Measurements from ENCODE around the gene NOTCH2.

Gene NOTCH2

GRCh38 chr1:119929643-119930315, 139.7 kb downstream of the NOTCH2 start:
- no peaks in the 10 kb centered on the region for H3K27me3 ChIP-seq (ENCODE audit: control insufficient read depth in 1 of 2, insufficient read depth in 2 of 2, low read length in 2 of 2)
- H3K27ac ChIP-seq (ENCODE audit: low read depth, low read length): no peak overlapping the region
- no peaks in the 10 kb centered on the region for H3K4me1 ChIP-seq (ENCODE audit: insufficient read depth, low read length)
- H3K4me3 ChIP-seq (ENCODE audit: low read depth in 1 of 2, low read length in 2 of 2): no peak overlapping the region
- peaks cover 64% of the 10 kb centered on the region for H3K36me3 ChIP-seq (ENCODE audit: insufficient read depth, low read length)
- no peak overlapping the region for H3K9ac ChIP-seq (ENCODE audit: low read length)
- H3K9me3 ChIP-seq (ENCODE audit: low read length): no peaks in the 10 kb centered on the region

GRCh38 chr1:119926553-119926952, 142.9 kb downstream of the NOTCH2 start:
- H3K9me3 ChIP-seq (ENCODE audit: low read length): no peaks in the 10 kb centered on the region
- H3K27ac ChIP-seq (ENCODE audit: low read depth, low read length): no peak overlapping the region
- H3K4me1 ChIP-seq (ENCODE audit: insufficient read depth, low read length): no peaks in the 10 kb centered on the region
- no peak overlapping the region for H3K4me3 ChIP-seq (ENCODE audit: low read depth in 1 of 2, low read length in 2 of 2)
- no peaks in the 10 kb centered on the region for H3K27me3 ChIP-seq (ENCODE audit: control insufficient read depth in 1 of 2, insufficient read depth in 2 of 2, low read length in 2 of 2)
- no peak overlapping the region for H3K9ac ChIP-seq (ENCODE audit: low read length)
- peaks cover 80% of the 10 kb centered on the region for H3K36me3 ChIP-seq (ENCODE audit: insufficient read depth, low read length)

GRCh38 chr1:119924948-119925898, 144.2 kb downstream of the NOTCH2 start:
- no peaks in the 10 kb centered on the region for H3K27me3 ChIP-seq (ENCODE audit: control insufficient read depth in 1 of 2, insufficient read depth in 2 of 2, low read length in 2 of 2)
- no peaks in the 10 kb centered on the region for H3K9me3 ChIP-seq (ENCODE audit: low read length)
- H3K36me3 ChIP-seq (ENCODE audit: insufficient read depth, low read length): peaks cover 93% of the 10 kb centered on the region
- no peaks in the 10 kb centered on the region for H3K4me1 ChIP-seq (ENCODE audit: insufficient read depth, low read length)
- H3K27ac ChIP-seq (ENCODE audit: low read depth, low read length): no peak overlapping the region
- no peak overlapping the region for H3K9ac ChIP-seq (ENCODE audit: low read length)
- H3K4me3 ChIP-seq (ENCODE audit: low read depth in 1 of 2, low read length in 2 of 2): no peak overlapping the region

GRCh38 chr1:119920104-119920968, 149.1 kb downstream of the NOTCH2 start:
- no peaks in the 10 kb centered on the region for H3K4me1 ChIP-seq (ENCODE audit: insufficient read depth, low read length)
- no peaks in the 10 kb centered on the region for H3K9me3 ChIP-seq (ENCODE audit: low read length)
- H3K36me3 ChIP-seq (ENCODE audit: insufficient read depth, low read length): peaks cover 93% of the 10 kb centered on the region
- H3K27ac ChIP-seq (ENCODE audit: low read depth, low read length): no peak overlapping the region
- H3K9ac ChIP-seq (ENCODE audit: low read length): no peak overlapping the region
- no peak overlapping the region for H3K4me3 ChIP-seq (ENCODE audit: low read depth in 1 of 2, low read length in 2 of 2)
- no peaks in the 10 kb centered on the region for H3K27me3 ChIP-seq (ENCODE audit: control insufficient read depth in 1 of 2, insufficient read depth in 2 of 2, low read length in 2 of 2)

GRCh38 chr1:119919241-119919640, 150.2 kb downstream of the NOTCH2 start:
- Histone ChIP-seq H3K4me1 (ENCODE audit: insufficient read depth, low read length) (no peaks in the 10 kb centered on the region), H3K27me3 (ENCODE audit: control insufficient read depth in 1 of 2, insufficient read depth in 2 of 2, low read length in 2 of 2) (no peaks in the 10 kb centered on the region), H3K4me3 (ENCODE audit: low read depth in 1 of 2, low read length in 2 of 2) (no peak overlapping the region), H3K9ac (ENCODE audit: low read length) (no peak overlapping the region), H3K9me3 (ENCODE audit: low read length) (no peaks in the 10 kb centered on the region), H3K36me3 (ENCODE audit: insufficient read depth, low read length) (peaks cover 93% of the 10 kb centered on the region), H3K27ac (ENCODE audit: low read depth, low read length) (no peak overlapping the region)

GRCh38 chr1:119918301-119918700, 151.2 kb downstream of the NOTCH2 start:
- Histone ChIP-seq H3K9me3 (ENCODE audit: low read length) (no peaks in the 10 kb centered on the region), H3K36me3 (ENCODE audit: insufficient read depth, low read length) (peaks cover 92% of the 10 kb centered on the region), H3K27ac (ENCODE audit: low read depth, low read length) (no peak overlapping the region), H3K4me1 (ENCODE audit: insufficient read depth, low read length) (no peaks in the 10 kb centered on the region), H3K4me3 (ENCODE audit: low read depth in 1 of 2, low read length in 2 of 2) (no peak overlapping the region), H3K9ac (ENCODE audit: low read length) (no peak overlapping the region), H3K27me3 (ENCODE audit: control insufficient read depth in 1 of 2, insufficient read depth in 2 of 2, low read length in 2 of 2) (no peaks in the 10 kb centered on the region)

GRCh38 chr1:119917304-119918055, 152.0 kb downstream of the NOTCH2 start:
- H3K27me3 ChIP-seq (ENCODE audit: control insufficient read depth in 1 of 2, insufficient read depth in 2 of 2, low read length in 2 of 2): no peaks in the 10 kb centered on the region
- no peak overlapping the region for H3K4me3 ChIP-seq (ENCODE audit: low read depth in 1 of 2, low read length in 2 of 2)
- H3K27ac ChIP-seq (ENCODE audit: low read depth, low read length): no peak overlapping the region
- no peaks in the 10 kb centered on the region for H3K4me1 ChIP-seq (ENCODE audit: insufficient read depth, low read length)
- peaks cover 92% of the 10 kb centered on the region for H3K36me3 ChIP-seq (ENCODE audit: insufficient read depth, low read length)
- no peak overlapping the region for H3K9ac ChIP-seq (ENCODE audit: low read length)
- no peaks in the 10 kb centered on the region for H3K9me3 ChIP-seq (ENCODE audit: low read length)

GRCh38 chr1:119915517-119915916, 153.9 kb downstream of the NOTCH2 start:
- Histone ChIP-seq H3K4me1 (ENCODE audit: insufficient read depth, low read length) (no peaks in the 10 kb centered on the region), H3K9ac (ENCODE audit: low read length) (no peak overlapping the region), H3K27me3 (ENCODE audit: control insufficient read depth in 1 of 2, insufficient read depth in 2 of 2, low read length in 2 of 2) (no peaks in the 10 kb centered on the region), H3K9me3 (ENCODE audit: low read length) (no peaks in the 10 kb centered on the region), H3K4me3 (ENCODE audit: low read depth in 1 of 2, low read length in 2 of 2) (no peak overlapping the region), H3K27ac (ENCODE audit: low read depth, low read length) (no peak overlapping the region), H3K36me3 (ENCODE audit: insufficient read depth, low read length) (peaks cover 76% of the 10 kb centered on the region)

GRCh38 chr1:119914071-119914470, 155.4 kb downstream of the NOTCH2 start:
- Histone ChIP-seq H3K27ac (ENCODE audit: low read depth, low read length) (no peak overlapping the region), H3K27me3 (ENCODE audit: control insufficient read depth in 1 of 2, insufficient read depth in 2 of 2, low read length in 2 of 2) (no peaks in the 10 kb centered on the region), H3K4me1 (ENCODE audit: insufficient read depth, low read length) (no peaks in the 10 kb centered on the region), H3K4me3 (ENCODE audit: low read depth in 1 of 2, low read length in 2 of 2) (no peak overlapping the region), H3K9ac (ENCODE audit: low read length) (no peak overlapping the region), H3K9me3 (ENCODE audit: low read length) (no peaks in the 10 kb centered on the region), H3K36me3 (ENCODE audit: insufficient read depth, low read length) (peaks cover 62% of the 10 kb centered on the region)

GRCh38 chr1:119912963-119913362, 156.5 kb downstream of the NOTCH2 start:
- Histone ChIP-seq H3K4me1 (ENCODE audit: insufficient read depth, low read length) (no peaks in the 10 kb centered on the region), H3K36me3 (ENCODE audit: insufficient read depth, low read length) (peaks cover 51% of the 10 kb centered on the region)

More at GRCh38 chr1:119912963-119913362, 156.5 kb downstream of the NOTCH2 start:
- H3K4me3 ChIP-seq (ENCODE audit: low read depth in 1 of 2, low read length in 2 of 2): no peak overlapping the region
- no peak overlapping the region for H3K9ac ChIP-seq (ENCODE audit: low read length)
- H3K27me3 ChIP-seq (ENCODE audit: control insufficient read depth in 1 of 2, insufficient read depth in 2 of 2, low read length in 2 of 2): no peaks in the 10 kb centered on the region
- H3K27ac ChIP-seq (ENCODE audit: low read depth, low read length): no peak overlapping the region
- H3K9me3 ChIP-seq (ENCODE audit: low read length): no peaks in the 10 kb centered on the region

Data from muscle layer of colon (tissue), 2 donors.